NAMALWA (cell line): ENCODE results near the gene LPCAT1.
"Not testable (repeated sequence)": the region's sequence is repeated elsewhere in the genome, so short reads cannot be mapped to it uniquely, and the experiment has no call there.

Experiments used
- DNase-seq: peaks from one replicate; pipeline ENCODE4 v3.0.0-alpha.2; 2015; ENCODE audit warnings: low spot score

Gene LPCAT1

DNA sequence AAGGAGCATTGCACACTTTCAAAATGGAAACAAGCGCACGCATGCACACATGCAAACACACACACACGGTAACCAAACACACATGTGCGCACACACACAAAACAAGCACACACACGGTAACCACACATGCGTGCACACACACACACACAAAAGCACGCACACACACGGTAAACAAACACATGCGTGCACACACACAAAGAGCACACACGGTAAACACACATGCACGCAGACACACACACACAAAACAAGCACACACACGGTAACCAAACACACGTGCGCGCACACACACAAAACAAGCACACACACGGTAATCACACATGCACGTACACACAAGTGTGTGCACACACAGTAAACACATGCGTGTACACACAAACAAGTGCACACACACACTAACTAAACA is 59.2 kb downstream of the LPCAT1 start:
- DNase-seq, result no peak

- no peak for DNase-seq
Observed at GRCh38 chr5:1464096-1464446, 59.7 kb downstream of the LPCAT1 start.

- no peak for DNase-seq
Observed at GRCh38 chr5:1463326-1464095, 60.2 kb downstream of the LPCAT1 start.

GRCh38 chr5:1462358-1462757 is 61.4 kb downstream of the LPCAT1 start:
- no peak for DNase-seq

DNA sequence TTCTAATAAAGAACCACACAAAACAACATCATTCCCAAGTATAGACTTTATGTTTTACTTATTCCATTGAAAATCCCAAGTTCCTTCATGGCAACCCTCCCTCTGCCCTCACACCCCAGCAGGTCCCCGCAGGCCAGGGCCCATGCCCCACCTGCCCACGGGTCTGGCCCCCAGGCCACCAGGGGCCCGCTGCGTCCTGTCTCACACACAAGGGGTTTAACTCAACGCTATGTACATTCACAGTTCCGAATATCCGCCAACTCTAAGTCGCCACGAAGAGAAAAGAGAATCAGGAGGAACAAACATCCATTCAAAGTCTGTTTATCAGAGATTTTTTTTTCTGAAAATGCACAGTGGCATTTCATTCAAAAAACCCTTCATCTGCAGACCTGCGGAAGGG is 62.4 kb downstream of the LPCAT1 start:
- no peak for DNase-seq

GRCh38 chr5:1460054-1460682 is 63.6 kb downstream of the LPCAT1 start:
- DNase-seq, result no peak

GRCh38 chr5:1459435-1459834 is 64.3 kb downstream of the LPCAT1 start:
- not testable (repeated sequence) for DNase-seq

DNA sequence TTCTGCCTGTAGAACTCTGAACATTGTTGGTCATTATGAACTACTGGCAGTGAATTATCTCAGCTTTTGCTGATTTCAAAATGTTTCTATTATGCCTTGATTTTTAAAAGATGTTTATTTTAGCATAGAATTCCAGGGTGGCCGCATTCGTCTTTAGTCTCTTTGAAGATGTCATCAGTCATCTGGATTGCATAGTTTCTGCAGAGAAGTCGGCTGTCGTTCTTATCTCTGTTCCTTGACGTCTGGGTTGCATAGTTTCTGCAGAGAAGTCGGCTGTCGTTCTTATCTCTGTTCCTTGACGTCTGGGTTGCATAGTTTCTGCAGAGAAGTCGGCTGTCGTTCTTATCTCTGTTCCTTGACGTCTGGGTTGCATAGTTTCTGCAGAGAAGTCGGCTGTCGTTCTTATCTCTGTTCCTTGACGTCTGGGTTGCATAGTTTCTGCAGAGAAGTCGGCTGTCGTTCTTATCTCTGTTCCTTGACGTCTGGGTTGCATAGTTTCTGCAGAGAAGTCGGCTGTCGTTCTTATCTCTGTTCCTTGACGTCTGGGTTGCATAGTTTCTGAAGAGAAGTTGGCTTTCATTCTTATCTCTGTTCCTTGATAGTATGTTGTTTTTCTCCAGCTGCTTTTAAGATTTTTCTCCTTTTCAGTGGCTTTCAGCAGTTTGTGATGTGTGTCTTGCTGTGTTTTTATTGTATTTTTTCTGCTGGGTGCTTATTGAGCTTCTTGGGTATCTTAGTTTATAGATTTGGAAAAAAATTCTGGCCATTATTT is 67.5 kb downstream of the LPCAT1 start:
- not testable (repeated sequence) for DNase-seq

- no peak for DNase-seq
Observed at GRCh38 chr5:1453613-1454012, 70.1 kb downstream of the LPCAT1 start.

- DNase-seq, result no peak
Observed at GRCh38 chr5:1449081-1449630, 74.6 kb downstream of the LPCAT1 start.

- DNase-seq, result no peak
Observed at GRCh38 chr5:1448511-1449011, 75.2 kb downstream of the LPCAT1 start.

DNA sequence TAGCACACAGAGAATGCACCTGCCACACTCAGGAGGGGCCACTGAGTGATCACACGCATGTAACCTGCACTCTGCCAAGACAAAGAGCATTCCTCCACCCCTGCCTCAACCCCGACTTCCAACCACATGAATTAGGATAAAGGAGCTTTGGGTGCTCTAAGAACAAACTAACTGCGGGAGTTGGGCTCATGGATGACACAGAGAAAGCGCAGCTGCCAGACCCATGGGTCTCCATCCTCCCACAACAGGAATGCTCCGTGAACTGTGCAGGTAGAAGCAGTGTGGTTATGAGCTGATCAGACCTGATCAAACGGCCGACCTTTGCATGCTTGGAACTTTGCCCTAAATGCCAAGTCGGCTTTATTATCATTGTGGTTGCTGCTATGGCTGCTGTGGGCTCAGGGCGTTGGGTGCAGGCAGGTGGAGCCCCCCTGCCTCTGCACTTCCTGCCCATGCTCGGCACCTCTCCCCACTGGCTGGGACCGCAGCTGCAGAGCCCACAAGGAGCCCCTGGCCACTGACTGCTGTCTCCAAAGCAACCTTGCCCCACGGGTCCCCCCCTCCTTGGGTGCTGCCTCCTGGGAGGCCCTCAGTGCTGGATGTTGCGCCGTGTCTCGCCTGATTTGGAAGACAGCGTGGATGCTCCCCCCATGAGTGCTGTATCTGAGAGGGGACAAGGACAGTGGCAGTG is 75.9 kb downstream of the LPCAT1 start:
- no peak for DNase-seq

DNA sequence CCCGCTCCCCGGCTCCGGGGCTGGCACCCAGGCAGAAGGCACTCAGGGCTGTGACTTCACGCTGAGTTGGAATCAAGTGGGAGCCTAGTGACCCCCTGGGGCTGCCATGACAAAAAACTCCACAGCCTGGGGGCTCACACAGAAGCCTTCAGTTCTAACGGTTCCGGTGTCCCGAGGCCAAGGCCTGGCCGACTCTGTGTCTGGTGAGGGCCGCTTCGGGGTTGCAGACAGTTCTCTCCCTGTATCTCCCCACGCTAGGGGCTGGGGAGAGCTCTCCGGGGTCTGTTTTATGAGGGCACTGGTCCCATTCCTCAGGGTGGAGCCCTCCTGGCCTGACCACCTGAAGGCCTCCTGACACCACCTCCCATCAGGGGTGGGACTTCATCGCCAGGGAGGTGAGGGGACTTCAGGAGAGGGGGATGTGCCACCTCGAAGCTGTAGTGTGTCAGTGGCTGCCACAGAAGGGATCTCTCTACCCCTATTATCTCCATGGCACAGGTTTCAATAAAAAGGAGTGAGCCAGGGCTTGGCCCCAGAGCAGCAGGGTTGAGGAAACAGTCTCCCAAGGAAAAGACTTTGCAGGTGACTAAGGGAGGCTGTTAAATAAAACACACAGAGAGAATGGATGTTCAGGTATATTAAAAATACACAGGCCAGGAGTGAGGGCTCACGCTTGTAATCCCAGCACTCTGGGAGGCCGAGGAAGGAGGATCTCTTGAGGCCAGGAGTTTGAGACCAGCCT is 77.0 kb downstream of the LPCAT1 start:
- DNase-seq, result no peak

- DNase-seq, result no peak
Observed at GRCh38 chr5:1445689-1446601, 77.8 kb downstream of the LPCAT1 start.

DNA sequence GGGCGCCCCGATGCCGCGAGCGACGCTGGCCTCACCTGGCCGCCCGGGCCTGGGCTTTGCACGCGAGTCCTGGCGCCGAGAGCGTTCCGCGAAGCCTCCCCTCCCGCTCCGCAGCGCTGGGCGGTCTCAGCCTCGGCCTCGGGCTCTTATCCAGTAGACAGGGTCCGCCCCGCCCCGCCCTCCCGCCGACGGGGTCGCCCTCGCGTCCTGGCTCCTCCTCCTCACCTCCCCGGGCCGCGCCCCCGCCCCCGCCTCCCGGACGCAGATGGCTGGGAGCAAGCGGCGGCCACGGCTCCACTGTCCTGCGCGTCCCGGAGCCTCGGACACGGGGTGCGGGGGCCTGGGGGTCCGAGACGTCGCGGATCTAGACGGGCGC is 78.5 kb downstream of the LPCAT1 start, which contains the start of gene SLC6A3:
SLC6A3 (minus strand) TSS at position 128 of the 376 bp plus-strand sequence. CDS start 2,243 bp downstream, outside the sequence.
- DNase-seq, result no peak

GRCh38 chr5:1444361-1445189 is 79.2 kb downstream of the LPCAT1 start:
- no peak for DNase-seq

GRCh38 chr5:1443991-1444360 is 79.8 kb downstream of the LPCAT1 start:
- DNase-seq, result no peak

GRCh38 chr5:1443171-1443570 is 80.6 kb downstream of the LPCAT1 start:
- no peak for DNase-seq
